AG04450 (cell line): ENCODE data around the gene LHX4. TPM values are rescaled to one million over a fixed set of nuclear protein-coding genes. Genes with fewer than 3 reads are reported as not detected.

Source experiments
- CTCF ChIA-PET: fragments of 300-600, 350-600 bp; formaldehyde crosslinking; extraction: SDS; loops from one replicate; lab custom pipeline; 2022; ENCODE audit warnings: antibody characterized with exemption, inconsistent platforms; lab: Charles Lee
- POLR2A ChIA-PET: fragments of 350-600 bp; formaldehyde crosslinking; extraction: SDS; loops from one replicate; lab custom pipeline; 2021; ENCODE audit warnings: antibody characterized with exemption, inconsistent platforms; lab: Yijun Ruan, JAX
- DNase-seq: peaks from one replicate; pipeline ENCODE4 v3.0.0-alpha.2; 2011; ENCODE audit warnings: low read depth, low spot score
- H3K27ac ChIP-seq: one replicate; pipeline ENCODE4 v1.5.1; 2012; ENCODE audit warnings: low read depth, low read length, control low read depth
- H3K27me3 ChIP-seq: one replicate; pipeline ENCODE4 v1.6.0; 2012; ENCODE audit warnings: low read length; ENCODE audit not compliant: control insufficient read depth, insufficient read depth
- H3K4me3 ChIP-seq: 2 replicates; pipeline ENCODE4 v1.5.1; 2011; ENCODE audit warnings: mild to moderate bottlenecking, low read depth, low read length, control low read depth
- H3K9me3 ChIP-seq: 2 replicates; pipeline ENCODE4 v1.5.1; 2012; ENCODE audit warnings: low read length; ENCODE audit not compliant: control insufficient read depth, insufficient read depth
- polyA plus RNA-seq: library from polyadenylated mRNA; depleted of rRNA; stranded (reverse); fragments of >200 nt; gene quantifications from 2 replicates; pipeline ENCODE4 v1.2.3, GENCODE V29; 2011
- TF ChIP-seq, protein P1 (sequence below): IDR thresholded peaks from 2 replicates; pipeline ENCODE4 v1.5.1; 2011; ENCODE audit warnings: low read depth, low read length, control low read depth, inconsistent platforms

LHX4 gene
- polyA plus RNA-seq, 1 experiment: 0.10 TPM

- TF ChIP-seq, protein P1, sequence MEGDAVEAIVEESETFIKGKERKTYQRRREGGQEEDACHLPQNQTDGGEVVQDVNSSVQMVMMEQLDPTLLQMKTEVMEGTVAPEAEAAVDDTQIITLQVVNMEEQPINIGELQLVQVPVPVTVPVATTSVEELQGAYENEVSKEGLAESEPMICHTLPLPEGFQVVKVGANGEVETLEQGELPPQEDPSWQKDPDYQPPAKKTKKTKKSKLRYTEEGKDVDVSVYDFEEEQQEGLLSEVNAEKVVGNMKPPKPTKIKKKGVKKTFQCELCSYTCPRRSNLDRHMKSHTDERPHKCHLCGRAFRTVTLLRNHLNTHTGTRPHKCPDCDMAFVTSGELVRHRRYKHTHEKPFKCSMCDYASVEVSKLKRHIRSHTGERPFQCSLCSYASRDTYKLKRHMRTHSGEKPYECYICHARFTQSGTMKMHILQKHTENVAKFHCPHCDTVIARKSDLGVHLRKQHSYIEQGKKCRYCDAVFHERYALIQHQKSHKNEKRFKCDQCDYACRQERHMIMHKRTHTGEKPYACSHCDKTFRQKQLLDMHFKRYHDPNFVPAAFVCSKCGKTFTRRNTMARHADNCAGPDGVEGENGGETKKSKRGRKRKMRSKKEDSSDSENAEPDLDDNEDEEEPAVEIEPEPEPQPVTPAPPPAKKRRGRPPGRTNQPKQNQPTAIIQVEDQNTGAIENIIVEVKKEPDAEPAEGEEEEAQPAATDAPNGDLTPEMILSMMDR: no peak
- DNase-seq: no peak
- Histone ChIP-seq H3K27me3 (no peaks in the 10 kb centered on the region), H3K9me3 (no peaks in the 10 kb centered on the region), H3K27ac (no peak overlapping the region), H3K4me3 (no peak overlapping the region)
- POLR2A ChIA-PET: no interaction called here
- CTCF ChIA-PET: interaction anchor here (2.4 kb wide), 1 partner anchor 210 kb away, joined by 7 read pairs; no protein-coding TSS in a partner anchor
Measured at GRCh38 chr1:180272395-180272794, 42.3 kb downstream of the LHX4 start.

GRCh38 chr1:180273066-180273465 is 43.0 kb downstream of the LHX4 start:
- no peak for DNase-seq
- Histone ChIP-seq H3K4me3 (no peak overlapping the region), H3K27ac (no peak overlapping the region), H3K27me3 (no peaks in the 10 kb centered on the region), H3K9me3 (no peaks in the 10 kb centered on the region)
- ChIA-PET CTCF (interaction anchor here (1.1 kb wide), 1 partner anchor 20 kb away, joined by 8 read pairs; no protein-coding TSS in a partner anchor), POLR2A (no interaction called here)
- TF ChIP-seq, protein P1: no peak

- TF ChIP-seq, protein P1: no peak
- Histone ChIP-seq H3K27me3 (no peaks in the 10 kb centered on the region), H3K9me3 (no peaks in the 10 kb centered on the region), H3K4me3 (no peak overlapping the region), H3K27ac (no peak overlapping the region)
- ChIA-PET POLR2A (no interaction called here), CTCF (no interaction called here)
- no peak for DNase-seq
Measured at GRCh38 chr1:180274221-180274620, 44.2 kb downstream of the LHX4 start.

DNA sequence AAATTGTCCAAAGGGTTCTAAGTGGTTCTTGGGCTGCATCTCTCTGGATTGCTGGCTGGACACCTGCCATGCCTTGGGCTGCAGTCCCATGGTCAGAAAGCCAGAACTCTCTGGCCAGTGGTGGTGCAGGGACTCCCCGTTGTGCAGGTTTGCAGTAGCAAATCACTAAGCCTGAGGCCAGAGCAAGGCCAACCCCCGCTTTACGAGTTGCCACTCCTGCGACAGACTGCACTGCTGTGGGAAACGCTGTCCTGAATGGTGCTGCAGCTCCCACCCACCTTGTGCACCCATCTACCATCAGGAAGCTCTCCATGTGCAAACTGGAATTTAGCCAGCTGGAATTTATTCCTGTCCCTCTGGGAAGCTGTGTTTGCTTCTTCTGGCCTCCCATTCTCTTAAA is 45.7 kb downstream of the LHX4 start:
- H3K4me3 ChIP-seq: no peak overlapping the region
- CTCF ChIA-PET: no interaction called here
- no peak for DNase-seq
- H3K27ac ChIP-seq: no peak overlapping the region
- TF ChIP-seq, protein P1: no peak
- H3K9me3 ChIP-seq: no peaks in the 10 kb centered on the region
- POLR2A ChIA-PET: no interaction called here
- H3K27me3 ChIP-seq: no peaks in the 10 kb centered on the region

GRCh38 chr1:180277476-180278193 is 47.6 kb downstream of the LHX4 start:
- ChIA-PET CTCF (interaction anchor here (0.6 kb wide), 1 partner anchor 72 kb away, joined by 4 read pairs; no protein-coding TSS in a partner anchor), POLR2A (interaction anchor here (0.6 kb wide), 1 partner anchor 69 kb away, joined by 3 read pairs; no protein-coding TSS in a partner anchor)
- Histone ChIP-seq H3K4me3 (no peak overlapping the region), H3K27ac (no peak overlapping the region), H3K27me3 (no peaks in the 10 kb centered on the region), H3K9me3 (no peaks in the 10 kb centered on the region)
- TF ChIP-seq, protein P1: no peak
- DNase-seq: no peak
